Measurements from ENCODE around the gene AOPEP.
"Not testable (repeated sequence)": the region's sequence is repeated elsewhere in the genome, so short reads cannot be mapped to it uniquely, and the experiment has no call there.

DNA sequence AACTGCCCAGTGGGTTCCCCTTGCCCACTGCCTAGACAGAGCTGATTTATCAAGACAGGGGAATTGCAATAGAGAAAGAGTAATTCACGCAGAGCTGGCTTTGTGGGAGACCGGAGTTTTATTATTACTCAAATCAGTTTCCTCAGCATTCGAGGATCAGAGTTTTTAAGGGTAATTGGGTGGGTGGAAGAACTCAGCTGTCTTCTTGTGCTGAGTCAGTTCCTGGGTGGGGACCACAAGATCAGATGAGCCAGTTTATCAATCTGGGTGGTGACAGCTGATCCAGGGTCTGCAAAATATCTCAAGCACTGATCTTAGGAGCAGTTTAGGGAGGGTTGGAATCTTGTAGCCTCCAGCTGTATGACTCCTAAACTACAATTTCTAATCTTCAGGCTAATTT is 152.3 kb downstream of the AOPEP start:
- TF ChIP-seq, protein P1, sequence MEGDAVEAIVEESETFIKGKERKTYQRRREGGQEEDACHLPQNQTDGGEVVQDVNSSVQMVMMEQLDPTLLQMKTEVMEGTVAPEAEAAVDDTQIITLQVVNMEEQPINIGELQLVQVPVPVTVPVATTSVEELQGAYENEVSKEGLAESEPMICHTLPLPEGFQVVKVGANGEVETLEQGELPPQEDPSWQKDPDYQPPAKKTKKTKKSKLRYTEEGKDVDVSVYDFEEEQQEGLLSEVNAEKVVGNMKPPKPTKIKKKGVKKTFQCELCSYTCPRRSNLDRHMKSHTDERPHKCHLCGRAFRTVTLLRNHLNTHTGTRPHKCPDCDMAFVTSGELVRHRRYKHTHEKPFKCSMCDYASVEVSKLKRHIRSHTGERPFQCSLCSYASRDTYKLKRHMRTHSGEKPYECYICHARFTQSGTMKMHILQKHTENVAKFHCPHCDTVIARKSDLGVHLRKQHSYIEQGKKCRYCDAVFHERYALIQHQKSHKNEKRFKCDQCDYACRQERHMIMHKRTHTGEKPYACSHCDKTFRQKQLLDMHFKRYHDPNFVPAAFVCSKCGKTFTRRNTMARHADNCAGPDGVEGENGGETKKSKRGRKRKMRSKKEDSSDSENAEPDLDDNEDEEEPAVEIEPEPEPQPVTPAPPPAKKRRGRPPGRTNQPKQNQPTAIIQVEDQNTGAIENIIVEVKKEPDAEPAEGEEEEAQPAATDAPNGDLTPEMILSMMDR (IDR thresholded peaks at IDR 0.05) = not testable (repeated sequence)
- not testable (repeated sequence) for TF ChIP-seq POLR2A (IDR thresholded peaks at IDR 0.05)
